ENCODE data around the gene CCDC91.

- TF ChIP-seq, protein P1, sequence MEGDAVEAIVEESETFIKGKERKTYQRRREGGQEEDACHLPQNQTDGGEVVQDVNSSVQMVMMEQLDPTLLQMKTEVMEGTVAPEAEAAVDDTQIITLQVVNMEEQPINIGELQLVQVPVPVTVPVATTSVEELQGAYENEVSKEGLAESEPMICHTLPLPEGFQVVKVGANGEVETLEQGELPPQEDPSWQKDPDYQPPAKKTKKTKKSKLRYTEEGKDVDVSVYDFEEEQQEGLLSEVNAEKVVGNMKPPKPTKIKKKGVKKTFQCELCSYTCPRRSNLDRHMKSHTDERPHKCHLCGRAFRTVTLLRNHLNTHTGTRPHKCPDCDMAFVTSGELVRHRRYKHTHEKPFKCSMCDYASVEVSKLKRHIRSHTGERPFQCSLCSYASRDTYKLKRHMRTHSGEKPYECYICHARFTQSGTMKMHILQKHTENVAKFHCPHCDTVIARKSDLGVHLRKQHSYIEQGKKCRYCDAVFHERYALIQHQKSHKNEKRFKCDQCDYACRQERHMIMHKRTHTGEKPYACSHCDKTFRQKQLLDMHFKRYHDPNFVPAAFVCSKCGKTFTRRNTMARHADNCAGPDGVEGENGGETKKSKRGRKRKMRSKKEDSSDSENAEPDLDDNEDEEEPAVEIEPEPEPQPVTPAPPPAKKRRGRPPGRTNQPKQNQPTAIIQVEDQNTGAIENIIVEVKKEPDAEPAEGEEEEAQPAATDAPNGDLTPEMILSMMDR (IDR thresholded peaks at IDR 0.05) = no peak
- TF ChIP-seq HDAC2 (IDR thresholded peaks at IDR 0.05) (no peak), ZFP36 (IDR thresholded peaks at IDR 0.05; ENCODE audit: borderline replicate concordance, partially characterized antibody) (no peak), CEBPB (IDR thresholded peaks at IDR 0.05) (no peak), ZSCAN20 (CRISPR knock-in tag; IDR thresholded peaks at IDR 0.05) (no peak), ZNF302 (CRISPR knock-in tag; IDR thresholded peaks at IDR 0.05) (no peak), MAZ (IDR thresholded peaks at IDR 0.05; ENCODE audit: borderline replicate concordance, low read depth, low read length) (no peak), POLR2A (IDR thresholded peaks at IDR 0.05; ENCODE audit: low read length) (no peak), HOXA7 (CRISPR knock-in tag; IDR thresholded peaks at IDR 0.05) (no peak), JUN (IDR thresholded peaks at IDR 0.05) (no peak), HES2 (IDR thresholded peaks at IDR 0.05) (no peak)
Measured at GRCh38 chr12:28173440-28173839, 16.8 kb upstream of the CCDC91 start.

Data from A549 (cell line).